Measurements from ENCODE around the gene DNMBP.
A peak's percentile ranks its signal among the peaks of the same experiment; 100 is the strongest.

- no peak for TF ChIP-seq EZH2 (IDR thresholded peaks at IDR 0.05; ENCODE audit: borderline replicate concordance, low read depth, low read length, severe bottlenecking)
- TF ChIP-seq POLR2A (IDR thresholded peaks at IDR 0.05; ENCODE audit: low read depth, low read length), result no peak
- peak; percentile 9 for TF ChIP-seq POLR2AphosphoS5 (IDR thresholded peaks at IDR 0.05; ENCODE audit: insufficient read depth, low read depth, low read length)
- no peak for TF ChIP-seq CTCF (IDR thresholded peaks at IDR 0.05; ENCODE audit: extremely low read depth in 1 of 2, insufficient read depth in 1 of 2, low read depth in 1 of 2, low read length in 2 of 2)
- TF ChIP-seq MAX (IDR thresholded peaks at IDR 0.05; ENCODE audit: insufficient read depth, insufficient read length), result no peak
- no peak for TF ChIP-seq FOS (IDR thresholded peaks at IDR 0.05; ENCODE audit: borderline replicate concordance, insufficient read depth, low read length)
Observed at GRCh38 chr10:99994801-99995200, 14.9 kb downstream of the DNMBP start.

All from endothelial cell of umbilical vein (primary cell).